Prostate gland (tissue), 2 donors: ENCODE results near the gene TMEM147.

Experiments used
- POLR2A ChIP-seq: fragments of 450-650 bp; IDR thresholded peaks from one replicate; pipeline ENCODE4 v1.6.1; 2016; ENCODE audit warnings: antibody characterized with exemption, mild to moderate bottlenecking
- POLR2AphosphoS5 ChIP-seq: sonication (generic); formaldehyde crosslinking; IDR thresholded peaks from one replicate; pipeline ENCODE4 v1.6.1; 2017; ENCODE audit warnings: antibody characterized with exemption
- TF ChIP-seq, protein P1 (sequence below), 4 experiments: fragments of 200-600 bp in 2 of 4; fragments of 450-650 bp in 2 of 4; sonication (generic) in 2 of 4; IDR thresholded peaks; 1 replicate in 3 of 4; 2 replicates in 1 of 4; pipeline ENCODE4 v1.5.1; 2016 to 2019; ENCODE audit warnings: antibody characterized with exemption in 4 of 4, mild to moderate bottlenecking in 2 of 4, moderate library complexity in 2 of 4

DNA sequence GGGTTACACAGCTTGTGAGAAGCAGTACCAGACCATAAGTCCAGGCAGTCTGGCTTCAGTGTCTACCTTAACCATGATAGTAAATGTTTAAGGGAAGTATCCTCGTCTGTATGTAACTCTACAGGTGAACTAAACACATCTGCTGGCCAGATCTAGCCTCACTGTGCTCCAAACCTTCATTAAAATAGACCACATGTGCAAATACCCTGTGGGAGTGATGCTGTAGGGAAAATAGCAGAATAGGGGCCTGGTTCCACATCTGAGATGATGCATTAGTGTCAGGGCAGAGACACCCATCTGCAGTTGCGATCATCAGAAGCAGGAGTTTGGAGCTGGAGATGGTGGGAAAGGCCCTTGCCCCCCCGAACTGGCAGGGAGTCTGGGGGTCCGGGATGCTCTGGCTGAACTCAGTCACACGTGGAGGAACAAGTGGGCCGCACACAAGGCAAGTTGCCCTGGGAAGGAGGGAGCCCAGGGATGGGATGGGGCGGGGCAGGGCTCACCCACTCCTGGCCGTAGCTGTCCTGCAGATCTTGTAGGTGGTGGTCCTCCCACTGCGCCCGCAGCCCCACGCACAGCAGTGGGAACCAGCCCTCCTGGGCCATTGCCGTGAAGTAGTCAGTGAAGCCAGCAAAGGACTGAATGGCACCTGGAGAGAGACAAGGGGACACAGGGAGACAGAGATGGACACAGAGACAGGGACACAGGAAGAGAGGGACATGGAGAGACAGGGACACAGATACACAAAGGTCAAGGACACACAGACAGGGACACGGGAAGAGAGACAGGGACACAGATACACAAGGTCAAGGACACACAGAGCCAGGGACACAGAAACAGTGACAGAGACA, 7.3 kb downstream of the TMEM147 start:
- TF ChIP-seq POLR2A (no peak), POLR2AphosphoS5 (no peak)
- TF ChIP-seq, protein P1, sequence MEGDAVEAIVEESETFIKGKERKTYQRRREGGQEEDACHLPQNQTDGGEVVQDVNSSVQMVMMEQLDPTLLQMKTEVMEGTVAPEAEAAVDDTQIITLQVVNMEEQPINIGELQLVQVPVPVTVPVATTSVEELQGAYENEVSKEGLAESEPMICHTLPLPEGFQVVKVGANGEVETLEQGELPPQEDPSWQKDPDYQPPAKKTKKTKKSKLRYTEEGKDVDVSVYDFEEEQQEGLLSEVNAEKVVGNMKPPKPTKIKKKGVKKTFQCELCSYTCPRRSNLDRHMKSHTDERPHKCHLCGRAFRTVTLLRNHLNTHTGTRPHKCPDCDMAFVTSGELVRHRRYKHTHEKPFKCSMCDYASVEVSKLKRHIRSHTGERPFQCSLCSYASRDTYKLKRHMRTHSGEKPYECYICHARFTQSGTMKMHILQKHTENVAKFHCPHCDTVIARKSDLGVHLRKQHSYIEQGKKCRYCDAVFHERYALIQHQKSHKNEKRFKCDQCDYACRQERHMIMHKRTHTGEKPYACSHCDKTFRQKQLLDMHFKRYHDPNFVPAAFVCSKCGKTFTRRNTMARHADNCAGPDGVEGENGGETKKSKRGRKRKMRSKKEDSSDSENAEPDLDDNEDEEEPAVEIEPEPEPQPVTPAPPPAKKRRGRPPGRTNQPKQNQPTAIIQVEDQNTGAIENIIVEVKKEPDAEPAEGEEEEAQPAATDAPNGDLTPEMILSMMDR (IDR thresholded peaks at IDR 0.05), result no peak
